ENCODE measurements around the gene CCL23.

DNA sequence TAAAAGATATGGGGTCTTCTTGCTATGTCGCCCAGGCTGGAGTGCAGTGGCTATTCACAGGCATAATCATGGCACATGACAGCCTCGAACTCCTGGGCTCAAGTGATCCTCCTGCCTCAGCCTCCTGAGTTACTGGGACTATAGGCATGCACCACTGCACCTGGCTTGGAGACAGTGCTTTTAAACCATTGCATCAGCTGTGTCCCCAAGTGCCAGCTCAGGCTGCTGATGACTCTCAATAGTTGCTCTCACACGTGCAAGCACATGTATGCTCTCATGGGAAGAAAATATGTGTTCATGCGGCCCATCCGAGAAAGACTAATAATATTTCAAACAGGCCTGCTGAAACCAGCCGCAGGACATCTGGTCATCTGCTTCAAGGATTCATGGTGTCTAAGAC is 45.2 kb downstream of the CCL23 start:
- TF ChIP-seq POLR2AphosphoS5 (IDR thresholded peaks at IDR 0.05; ENCODE audit: borderline replicate concordance, low read depth, low read length) (no peak), EZH2 (IDR thresholded peaks at IDR 0.05) (no peak), FOXP2 (optimal IDR thresholded peaks at IDR 0.05; ENCODE audit: control extremely low read depth, extremely low read length, insufficient read depth) (no peak)
